ENCODE results near the gene ZNF513.

ZNF513 gene

GRCh38 chr2:27379836-27380625 lies 503 bp downstream of the ZNF513 start:
- H3K4me3 ChIP-seq (ENCODE audit: low read depth, low read length), result peak overlapping the region; percentile 67
- no peak for DNase-seq (ENCODE audit: low read depth)
- no peak for TF ChIP-seq CTCF (IDR thresholded peaks at IDR 0.05; ENCODE audit: low read depth, low read length, missing control alignments)

GRCh38 chr2:27379383-27379835 lies 1.1 kb downstream of the ZNF513 start:
- H3K4me3 ChIP-seq (ENCODE audit: low read depth, low read length), result peak overlapping the region; percentile 67
- no peak for TF ChIP-seq CTCF (IDR thresholded peaks at IDR 0.05; ENCODE audit: low read depth, low read length, missing control alignments)
- DNase-seq (ENCODE audit: low read depth), result no peak

- no peak overlapping the region for H3K4me3 ChIP-seq (ENCODE audit: low read depth, low read length)
- TF ChIP-seq CTCF (IDR thresholded peaks at IDR 0.05; ENCODE audit: low read depth, low read length, missing control alignments), result no peak
- no peak for DNase-seq (ENCODE audit: low read depth)
Measured at GRCh38 chr2:27378809-27379290, 1.7 kb downstream of the ZNF513 start.

GRCh38 chr2:27378096-27378808 lies 2.3 kb downstream of the ZNF513 start:
- no peak for DNase-seq (ENCODE audit: low read depth)
- peak; percentile 18 for TF ChIP-seq CTCF (IDR thresholded peaks at IDR 0.05; ENCODE audit: low read depth, low read length, missing control alignments)
- no peak overlapping the region for H3K4me3 ChIP-seq (ENCODE audit: low read depth, low read length)

- H3K4me3 ChIP-seq (ENCODE audit: low read depth, low read length), result no peak overlapping the region
- no peak for DNase-seq (ENCODE audit: low read depth)
- no peak for TF ChIP-seq CTCF (IDR thresholded peaks at IDR 0.05; ENCODE audit: low read depth, low read length, missing control alignments)
Measured at GRCh38 chr2:27377618-27378095, 2.9 kb downstream of the ZNF513 start.

- H3K4me3 ChIP-seq (ENCODE audit: low read depth, low read length), result no peak overlapping the region
- no peak for DNase-seq (ENCODE audit: low read depth)
- TF ChIP-seq CTCF (IDR thresholded peaks at IDR 0.05; ENCODE audit: low read depth, low read length, missing control alignments), result no peak
Measured at GRCh38 chr2:27376866-27377617, 3.5 kb downstream of the ZNF513 start.

Measured in GM12864 (cell line).